ENCODE results near the gene RAPGEF2. TPM values are rescaled to one million over a fixed set of nuclear protein-coding genes. Genes with fewer than 3 reads are reported as not detected.

The RAPGEF2 gene
- total and polyA plus RNA-seq, 2 donors (not counting 3 experiments of a cell fraction or from before 2014, with no cell fraction given): 28.7 to 55.2 TPM

- H3K9me3 ChIP-seq (replicated peaks; ENCODE audit: control insufficient read depth, insufficient read depth, low read length): no peaks in the 10 kb centered on the region
- H3K4me1 ChIP-seq (ENCODE audit: control insufficient read depth, extremely low read depth, insufficient read depth, low read length): peaks cover 32% of the 10 kb centered on the region
- H3K4me2 ChIP-seq (ENCODE audit: insufficient read depth, low read length): peak overlapping the region; percentile 91
- no peaks in the 10 kb centered on the region for H3K27me3 ChIP-seq (ENCODE audit: control insufficient read depth in 2 of 2, insufficient read depth in 2 of 2, low read length in 2 of 2)
- peaks cover 13% of the 10 kb centered on the region for H4K20me1 ChIP-seq (replicated peaks; ENCODE audit: control insufficient read depth, extremely low read depth, insufficient read depth, low read length)
- FAIRE-seq (no peak), DNase-seq (ENCODE audit: low read depth, low spot score) (peak; percentile 47)
- peak overlapping the region; percentile 6 to 84 (median 13) for H3K4me3 ChIP-seq (replicated peaks in 1 of 3; ENCODE audit: insufficient read depth in 1 of 3, low read depth in 1 of 3, low read length in 3 of 3)
- CTCF ChIA-PET: interaction anchor here (0.8 to 4.1 kb wide), 8 partner anchors 9 to 249 kb away, joined by 3 to 36 read pairs (median 4); no protein-coding TSS in a partner anchor
- no peaks in the 10 kb centered on the region for H3K36me3 ChIP-seq (ENCODE audit: control insufficient read depth in 2 of 2, extremely low read depth in 1 of 2, insufficient read depth in 2 of 2, low read length in 2 of 2)
- intact Hi-C loops (cut with micrococcal nuclease): loop anchor here (1.0 kb wide), 4 partner anchors 11 to 334 kb away; no protein-coding TSS in a partner anchor
- dilution Hi-C loops (cut with MboI; ENCODE audit: extremely low pct_ligation_motif_present, low sequenced_read_pairs): no loop called here
- POLR2A ChIA-PET: no interaction called here
- peak overlapping the region; percentile 80 for H3K9ac ChIP-seq (replicated peaks; ENCODE audit: extremely low read depth, insufficient read depth, low read length)
- no peak overlapping the region for H2AFZ ChIP-seq (ENCODE audit: low read depth, low read length)
- H3K27ac ChIP-seq (ENCODE audit: insufficient read depth, low read depth, low read length): peak overlapping the region; percentile 96
- no TSS peak for BruUV-seq (replicated peaks)
- TF ChIP-seq CTCF (IDR thresholded peaks at IDR 0.05; ENCODE audit: extremely low read depth in 1 of 2, insufficient read depth in 1 of 2, low read depth in 1 of 2, low read length in 2 of 2): no peak
- no peak for TF ChIP-seq FOS (IDR thresholded peaks at IDR 0.05; ENCODE audit: borderline replicate concordance, insufficient read depth, low read length)
- no peak for TF ChIP-seq MYC (IDR thresholded peaks at IDR 0.05; ENCODE audit: low read depth, low read length)
- TF ChIP-seq JUN (IDR thresholded peaks at IDR 0.05; ENCODE audit: borderline replicate concordance, insufficient read depth, insufficient read length, low read depth): no peak
- no peak for TF ChIP-seq POLR2A (IDR thresholded peaks at IDR 0.05; ENCODE audit: low read depth, low read length)
- TF ChIP-seq POLR2AphosphoS5 (IDR thresholded peaks at IDR 0.05; ENCODE audit: insufficient read depth, low read depth, low read length): no peak
- TF ChIP-seq MAX (IDR thresholded peaks at IDR 0.05; ENCODE audit: insufficient read depth, insufficient read length): no peak
- TF ChIP-seq EZH2 (IDR thresholded peaks at IDR 0.05; ENCODE audit: borderline replicate concordance, low read depth, low read length, severe bottlenecking): no peak
- TF ChIP-seq GATA2 (IDR thresholded peaks at IDR 0.05; ENCODE audit: insufficient read depth, insufficient read length, low read depth, low read length): no peak
- H3K9me1 ChIP-seq (replicated peaks; ENCODE audit: control insufficient read depth, extremely low read depth, insufficient read depth, low read length): no peaks in the 10 kb centered on the region
- H3K79me2 ChIP-seq (ENCODE audit: control insufficient read depth, insufficient read depth, low read length): peaks cover 74% of the 10 kb centered on the region
These were observed 3.8 kb downstream of the RAPGEF2 start for GRCh38 chr4:159106636-159107035.
